IPS DF 4.7 (cell line): ENCODE data around the gene TXNDC16.
"Not testable (repeated sequence)": the region's sequence is repeated elsewhere in the genome, so short reads cannot be mapped to it uniquely, and the experiment has no call there.

Source experiments
- DNase-seq: peaks from one replicate; pipeline ENCODE4 v3.0.0-alpha.2; 2013; ENCODE audit warnings: low spot score; ENCODE audit errors: extremely low read depth

TXNDC16 gene

DNA sequence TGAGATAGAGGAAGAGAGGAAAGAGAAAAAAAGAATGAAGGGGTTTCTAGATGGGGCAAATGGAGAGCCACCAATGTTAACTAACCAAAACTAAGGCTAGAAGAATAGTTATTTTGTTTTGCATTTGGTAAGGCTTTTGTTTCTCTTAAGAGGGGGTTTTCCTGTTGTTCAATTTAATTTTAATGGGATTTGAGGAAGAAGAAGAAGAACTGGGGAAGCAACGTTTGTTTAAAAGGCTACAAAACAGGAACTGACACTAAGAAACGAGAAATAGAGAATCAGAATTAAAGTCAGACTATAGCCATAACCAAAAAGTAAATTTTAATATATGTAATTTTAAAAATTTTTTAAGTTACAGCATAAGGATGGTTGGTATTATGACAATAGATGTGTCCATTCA lies 13.7 kb downstream of the TXNDC16 start:
- DNase-seq: no peak

DNA sequence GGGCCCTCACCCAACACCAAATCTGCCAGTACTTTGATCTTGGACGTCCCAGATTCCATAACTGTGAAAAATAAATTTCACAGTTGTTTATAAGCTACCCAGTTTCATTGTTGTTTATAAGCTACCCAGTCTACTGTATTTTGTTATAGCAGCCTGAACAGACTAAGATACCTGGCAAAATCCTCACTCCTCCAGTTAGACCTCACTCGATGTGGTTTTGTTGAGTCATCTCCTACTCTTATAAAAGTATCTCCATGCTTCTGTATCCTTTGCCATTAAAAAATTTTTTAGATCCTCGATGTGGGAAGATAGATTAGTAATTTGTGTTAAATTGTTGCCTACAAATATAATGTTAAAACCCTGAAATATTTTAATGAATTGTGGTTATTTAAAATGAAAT lies 16.0 kb downstream of the TXNDC16 start:
- no peak for DNase-seq

GRCh38 chr14:52531481-52531880 lies 20.8 kb downstream of the TXNDC16 start:
- DNase-seq: no peak

DNA sequence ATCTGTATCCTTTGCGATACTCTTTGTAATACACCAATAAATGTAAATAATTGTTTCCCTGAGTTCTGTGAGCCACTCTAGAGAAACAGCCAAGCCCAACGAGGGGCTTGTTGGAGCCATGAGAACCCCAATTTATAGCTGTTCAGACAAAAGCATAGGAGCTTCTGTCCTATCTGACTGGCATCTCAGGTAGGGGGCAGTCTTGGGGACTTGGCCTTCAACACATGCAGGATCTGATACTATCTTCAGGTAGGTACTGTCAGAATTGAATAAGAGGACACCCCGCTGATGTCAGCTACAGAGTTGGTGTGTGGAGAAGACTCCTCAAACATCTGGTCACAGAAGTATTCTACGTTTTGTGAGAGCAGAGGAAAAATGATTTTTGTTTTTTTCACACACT lies 25.3 kb downstream of the TXNDC16 start:
- no peak for DNase-seq

DNA sequence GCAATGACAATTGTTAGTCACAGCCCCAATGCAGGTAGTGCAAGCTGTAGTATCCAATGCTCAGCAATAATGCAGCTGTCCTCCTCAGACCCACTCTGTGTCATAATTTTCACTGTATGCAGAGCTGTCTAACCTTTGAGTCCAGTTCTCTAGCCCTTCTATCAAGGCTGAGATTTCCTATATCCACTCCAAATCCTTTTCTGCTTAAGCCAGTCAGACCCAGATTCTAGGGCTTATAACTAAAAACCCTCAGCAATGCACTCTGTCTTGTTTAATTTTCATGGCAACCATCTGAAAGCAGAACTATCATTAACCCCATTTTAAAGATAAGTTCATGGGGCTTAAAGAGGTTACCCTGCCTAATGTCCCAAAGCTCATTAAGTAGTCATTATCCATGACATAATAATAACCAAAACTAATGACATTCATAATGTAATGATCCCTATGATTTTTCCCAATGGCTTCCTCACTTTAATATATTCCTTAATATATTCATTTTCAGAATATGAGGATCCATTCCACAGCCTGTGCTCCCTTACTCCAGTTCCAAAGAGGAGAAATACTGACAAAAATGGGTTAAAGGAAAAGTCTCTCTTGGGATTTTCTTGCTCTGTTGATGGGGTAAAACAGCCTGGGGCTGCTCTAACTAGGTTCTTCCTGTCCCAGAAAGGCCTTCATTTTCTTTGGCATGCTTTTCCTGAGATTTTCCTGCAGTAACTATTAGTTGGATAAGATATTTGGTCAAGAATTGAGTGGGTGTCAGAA lies 29.5 kb downstream of the TXNDC16 start:
- DNase-seq: no peak

DNA sequence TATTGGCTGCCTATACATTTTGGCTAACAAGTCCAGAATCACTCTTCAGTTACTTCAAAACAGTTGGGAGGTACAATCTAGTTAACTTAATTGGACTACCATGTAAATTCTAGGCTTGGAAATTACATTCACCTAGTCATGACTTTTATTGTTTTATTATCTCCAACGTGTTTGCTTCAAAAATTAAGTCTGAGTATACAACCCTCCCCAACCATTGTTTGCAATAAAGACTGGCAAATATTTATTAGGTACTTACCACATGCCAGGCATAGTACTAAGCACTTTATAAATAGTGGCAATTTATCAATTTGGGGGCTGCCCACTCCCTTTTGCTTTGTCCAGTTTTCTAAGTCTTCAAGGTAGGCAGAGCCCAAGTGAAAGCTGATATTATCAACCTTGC lies 30.3 kb downstream of the TXNDC16 start:
- DNase-seq: no peak

DNA sequence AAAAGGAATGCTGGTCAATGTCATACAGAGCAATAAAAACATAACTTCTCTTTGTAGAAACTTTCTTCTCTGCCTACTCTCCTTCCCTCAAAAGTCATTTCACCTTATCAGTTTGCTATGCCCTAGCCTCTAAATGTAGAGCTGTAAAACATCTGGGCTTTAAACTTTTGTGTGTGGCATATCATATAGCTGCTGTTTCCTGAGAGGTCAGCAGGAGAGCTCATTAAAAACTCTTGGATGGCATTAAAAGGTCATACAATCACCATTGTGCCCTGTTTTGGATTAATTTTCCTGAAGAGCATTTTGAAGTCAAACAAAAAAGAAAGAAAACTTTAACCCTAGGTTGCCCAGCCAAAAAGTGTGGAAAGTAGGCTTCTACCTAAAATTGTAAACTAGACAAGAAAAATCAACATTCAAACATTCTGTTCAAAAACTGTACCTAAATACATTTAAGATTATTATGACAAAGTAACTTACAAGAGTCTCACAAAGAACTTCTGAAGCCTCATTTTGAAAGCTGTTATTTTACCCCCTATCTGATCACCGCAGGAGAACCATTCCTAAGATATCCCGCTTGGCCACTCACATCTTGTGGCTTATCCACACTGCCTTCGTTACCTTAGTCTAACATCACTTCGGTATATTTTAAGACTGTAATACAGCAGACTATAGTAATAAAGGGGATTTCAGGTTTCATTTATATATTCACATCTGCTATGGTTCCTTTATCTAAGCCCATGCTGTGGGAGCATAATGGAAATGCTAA lies 38.1 kb downstream of the TXNDC16 start:
- no peak for DNase-seq

DNA sequence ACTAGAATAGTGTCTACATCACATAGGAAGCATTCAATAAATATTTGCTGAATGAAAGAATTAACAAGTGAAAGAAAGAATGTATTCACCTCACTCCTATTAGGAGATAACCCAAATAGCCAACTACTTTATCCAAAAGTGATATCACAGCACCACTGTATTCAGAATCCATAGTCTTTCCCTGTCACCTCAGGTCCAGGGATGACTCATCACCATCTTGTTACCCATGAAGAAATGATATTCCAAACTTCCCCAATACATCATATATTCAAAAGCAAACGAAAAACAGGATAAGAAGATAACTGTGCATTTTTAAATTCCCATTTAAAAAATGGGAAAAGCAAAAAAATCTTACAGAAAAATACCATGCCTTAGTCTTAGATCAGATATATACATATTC lies 39.1 kb downstream of the TXNDC16 start:
- no peak for DNase-seq

DNA sequence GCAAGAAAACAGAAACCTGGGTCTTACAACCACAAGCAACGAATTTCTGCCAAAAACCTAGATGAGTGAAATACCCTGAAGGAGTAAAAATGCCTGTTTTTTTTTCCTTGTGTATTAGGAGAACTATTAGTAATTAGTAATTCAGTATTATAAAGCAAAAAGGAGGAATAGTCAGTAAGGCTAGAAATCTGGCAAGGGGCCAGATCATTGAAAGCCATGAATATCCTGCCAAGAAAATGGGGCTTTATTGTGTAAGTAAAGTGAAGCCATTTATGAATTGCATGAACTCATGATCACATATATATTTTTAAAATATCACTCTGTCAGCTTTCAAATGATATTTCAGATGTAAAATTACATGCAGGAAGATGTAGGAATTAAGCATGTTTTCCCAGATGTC lies 57.9 kb downstream of the TXNDC16 start:
- no peak for DNase-seq

GRCh38 chr14:52485350-52485960 lies 66.8 kb downstream of the TXNDC16 start:
- no peak for DNase-seq

DNA sequence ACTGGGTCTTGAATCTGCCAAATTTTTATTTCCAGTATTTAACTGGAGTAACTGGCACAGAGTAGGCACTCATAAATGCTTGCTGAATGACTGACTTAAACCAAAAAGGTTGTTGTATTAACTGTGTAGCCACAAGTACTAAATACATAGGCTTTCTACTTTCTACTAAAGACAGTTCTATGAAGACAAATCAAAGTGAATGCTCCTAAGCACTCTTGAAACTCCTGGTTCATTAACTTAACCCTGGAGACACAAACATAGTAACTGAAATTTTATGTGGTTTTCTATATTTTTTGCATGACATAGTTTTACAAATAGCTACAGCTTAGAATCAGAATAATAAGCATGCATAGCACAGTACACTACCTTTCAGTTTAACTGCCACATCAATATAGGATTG lies 70.4 kb downstream of the TXNDC16 start:
- DNase-seq: no peak

- DNase-seq: peak; percentile 5
Measured at GRCh38 chr14:52473557-52473956, 78.7 kb downstream of the TXNDC16 start.

DNA sequence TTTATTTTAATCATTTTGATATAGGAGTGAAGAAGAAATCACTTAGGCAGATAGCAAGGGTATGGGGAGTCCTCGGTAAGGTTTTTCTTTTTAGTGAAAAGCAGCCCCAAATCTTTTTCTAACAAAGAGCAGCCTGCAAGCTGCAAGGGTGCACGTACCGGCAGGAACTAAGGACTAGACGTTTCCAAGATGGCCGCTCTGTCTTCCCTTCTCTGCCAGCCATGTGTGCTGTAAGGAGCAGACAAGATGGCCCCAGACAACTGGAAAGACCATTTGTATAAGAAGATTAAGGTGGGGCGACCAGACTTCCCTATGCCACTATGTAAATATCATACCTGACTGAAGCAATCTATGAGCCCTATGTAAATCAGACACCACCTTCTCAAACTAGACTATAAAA lies 79.6 kb downstream of the TXNDC16 start:
- DNase-seq: no peak

GRCh38 chr14:52472251-52472650 lies 80.1 kb downstream of the TXNDC16 start:
- DNase-seq: not testable (repeated sequence)

GRCh38 chr14:52467515-52468266 lies 84.6 kb downstream of the TXNDC16 start:
- DNase-seq: no peak

- no peak for DNase-seq
Measured at GRCh38 chr14:52464175-52464574, 88.1 kb downstream of the TXNDC16 start.

GRCh38 chr14:52463375-52463774 lies 88.9 kb downstream of the TXNDC16 start:
- no peak for DNase-seq

DNA sequence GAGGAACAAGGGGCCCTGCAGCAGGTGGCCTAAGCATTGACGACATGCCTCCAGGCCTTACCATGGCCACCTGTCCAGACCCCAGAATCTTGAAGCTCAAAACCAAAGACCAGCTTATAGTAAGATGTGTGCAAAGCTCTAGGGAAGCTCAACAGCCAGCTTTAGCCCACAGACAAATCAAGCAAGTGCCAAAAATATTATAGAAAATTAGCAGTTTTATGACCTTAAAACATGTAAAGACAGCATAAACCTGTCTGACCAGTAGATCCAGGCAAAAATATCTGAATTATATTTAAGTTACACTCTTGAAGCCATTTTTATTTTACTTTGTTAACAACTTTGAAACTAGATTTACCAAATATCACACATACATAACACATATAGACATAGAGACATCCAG lies 90.6 kb downstream of the TXNDC16 start:
- no peak for DNase-seq

- DNase-seq: no peak
Measured at GRCh38 chr14:52458721-52459085, 93.6 kb downstream of the TXNDC16 start.

- no peak for DNase-seq
Measured at GRCh38 chr14:52457411-52457810, 94.9 kb downstream of the TXNDC16 start.

GRCh38 chr14:52455291-52456088 lies 96.8 kb downstream of the TXNDC16 start:
- DNase-seq: no peak
